Esophagus mucosa (tissue), 1 donor: ENCODE data around the gene PPP4R4. TPM values are rescaled to one million over a fixed set of nuclear protein-coding genes. Genes with fewer than 3 reads are reported as not detected.
"Not testable (repeated sequence)": the region's sequence is repeated elsewhere in the genome, so short reads cannot be mapped to it uniquely, and the experiment has no call there.

Experiments
- ATAC-seq: fragments of 200-7000 bp; cut with Tn5 transposase; one replicate; pipeline ENCODE4 v1.9.1; 2020
- total RNA-seq: library from RNA; stranded (reverse); gene quantifications from one replicate; pipeline ENCODE4 v1.2.4, GENCODE V29; 2023
- donor health status: DM: yes; HTN: yes; CAD: no.

PPP4R4 gene
- total RNA-seq, 1 donor from 2014 or later, result 0.04 TPM

DNA sequence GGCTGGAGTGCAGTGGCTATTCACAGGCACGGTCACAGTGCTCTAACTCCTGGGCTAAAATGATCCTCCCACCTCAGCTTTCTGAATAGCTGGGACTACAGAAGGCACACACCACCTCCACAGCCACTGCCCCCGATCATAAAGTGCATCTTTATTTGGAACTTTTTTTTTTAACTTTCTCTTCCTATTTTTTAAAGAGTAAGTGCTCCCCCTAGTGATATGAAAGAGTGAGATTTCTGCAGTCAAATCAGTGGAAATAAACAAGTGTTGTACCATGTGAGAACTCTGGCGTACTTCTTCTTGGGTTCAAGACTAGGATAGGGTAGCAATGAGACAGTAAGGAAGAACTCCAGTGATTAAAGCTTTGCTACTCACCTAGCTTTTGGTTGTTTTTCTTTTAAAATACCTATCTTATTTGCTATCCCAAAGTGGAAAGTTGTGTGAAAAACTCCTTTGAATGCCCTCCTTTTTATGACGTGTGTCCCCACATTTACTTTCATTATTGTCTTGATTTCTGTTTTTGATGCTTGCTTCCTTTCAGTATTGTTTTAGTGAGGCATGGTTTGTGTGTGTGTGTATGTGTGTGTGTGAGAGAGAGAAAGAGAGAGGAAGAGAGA, 6.6 kb downstream of the PPP4R4 start:
- ATAC-seq, result peak; percentile 25

DNA sequence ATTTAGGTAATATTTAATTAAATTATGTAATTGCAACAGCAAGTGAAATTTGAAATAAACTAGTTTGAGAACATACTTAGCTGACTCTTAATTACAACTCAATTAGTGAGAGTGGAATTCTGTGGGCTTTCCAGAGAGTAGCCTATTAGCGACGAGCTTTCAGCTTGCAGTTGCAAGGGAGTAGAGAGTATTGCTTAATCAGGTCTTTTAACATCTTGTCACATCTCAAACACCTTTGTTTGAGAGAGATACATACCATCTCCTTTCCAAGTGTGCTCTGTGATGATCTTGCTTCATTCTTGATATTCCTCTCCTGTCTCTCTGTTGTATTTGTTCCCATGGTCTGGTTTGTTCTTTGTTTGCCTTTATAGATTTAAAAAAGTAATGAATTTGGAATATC, 7.7 kb downstream of the PPP4R4 start:
- no peak for ATAC-seq

DNA sequence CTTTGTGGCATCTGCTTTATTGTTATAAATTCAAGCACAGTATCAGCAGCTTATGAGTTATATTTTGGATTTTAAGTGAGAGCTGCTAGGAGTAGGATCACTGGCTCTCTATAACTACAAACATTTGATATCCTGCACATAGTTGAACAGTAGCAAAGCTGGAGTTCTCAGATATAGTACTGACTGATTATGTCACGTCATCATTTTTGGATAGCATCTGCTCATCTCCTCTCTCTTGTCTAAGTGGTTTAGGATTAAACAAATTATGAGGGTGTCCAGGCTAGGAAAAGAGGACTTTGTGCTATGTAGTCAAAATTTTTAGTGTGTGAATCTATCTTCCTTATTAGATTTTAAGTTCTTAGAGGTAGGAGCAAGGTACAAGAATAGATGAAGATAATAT, 18.4 kb downstream of the PPP4R4 start:
- ATAC-seq, result no peak

DNA sequence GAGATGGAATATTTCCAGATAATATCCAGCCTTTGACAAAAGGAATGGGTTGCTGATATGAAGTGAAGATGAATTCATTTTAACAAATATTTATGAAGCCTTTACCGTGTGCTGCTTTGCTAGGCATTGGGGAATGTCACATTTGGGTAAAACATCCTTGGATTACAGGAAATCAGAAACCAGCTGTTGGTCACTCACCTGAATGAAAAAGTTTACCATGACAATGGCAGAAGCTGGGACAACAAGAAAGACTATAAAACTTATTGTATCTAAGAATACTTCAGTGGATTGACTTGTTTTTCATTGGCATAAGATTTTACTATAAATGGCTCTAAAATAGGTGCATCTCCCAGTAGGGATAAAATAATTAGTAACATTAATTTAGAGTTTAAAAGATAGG, 19.7 kb downstream of the PPP4R4 start:
- no peak for ATAC-seq

DNA sequence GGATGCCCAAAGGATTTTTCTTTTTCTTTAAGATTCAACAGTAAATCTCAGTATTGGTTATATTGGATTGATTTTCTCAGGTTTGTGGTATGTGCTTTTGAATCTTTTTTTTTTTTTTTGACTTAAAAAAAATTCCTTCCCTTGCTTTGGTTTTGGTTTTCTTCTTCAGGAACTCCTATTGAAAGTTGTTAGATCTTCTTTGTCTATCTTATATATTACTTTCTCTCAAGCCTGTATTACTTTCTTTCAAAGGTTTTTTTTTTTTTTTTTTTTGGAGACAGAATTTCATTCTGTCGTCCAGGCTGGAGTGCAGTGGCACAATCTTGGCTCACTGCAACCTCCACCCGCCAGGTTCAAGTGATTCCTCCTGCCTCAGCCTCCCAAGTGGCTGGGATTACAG, 21.9 kb downstream of the PPP4R4 start:
- ATAC-seq, result no peak

DNA sequence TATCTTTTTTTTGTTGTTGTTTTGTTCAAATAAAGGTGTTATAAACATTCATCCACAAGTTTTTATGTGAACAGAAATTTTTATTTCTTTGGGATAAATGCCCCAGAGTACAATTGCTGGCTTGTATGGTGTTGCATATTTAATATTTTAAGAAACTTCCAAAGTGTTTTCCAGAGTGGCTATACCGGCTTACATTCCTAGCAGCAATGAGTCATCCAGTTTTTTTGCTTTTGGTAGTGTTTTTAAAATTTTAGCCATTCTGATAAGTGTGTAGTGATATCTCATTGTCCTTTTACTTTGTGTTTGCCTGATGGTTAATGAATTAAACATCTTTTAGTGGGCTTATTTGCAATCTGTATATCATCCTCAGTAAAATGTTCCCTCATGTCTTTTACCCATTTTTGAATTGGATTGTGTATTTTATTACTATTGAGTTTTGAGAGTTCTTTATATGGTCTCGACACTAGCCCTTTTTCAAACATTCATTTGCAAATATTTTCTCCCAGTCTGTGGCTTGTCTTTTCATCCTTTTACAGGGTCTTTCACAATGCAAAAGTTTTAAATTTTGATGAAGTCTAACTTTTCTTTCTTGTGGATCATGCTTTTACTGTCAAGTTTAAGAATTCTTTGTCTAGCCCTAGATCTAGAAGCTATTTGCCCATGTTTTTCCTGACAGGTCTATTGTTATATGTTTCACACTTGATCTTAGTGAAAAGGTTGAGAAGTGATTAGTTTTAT, 29.5 kb downstream of the PPP4R4 start:
- no peak for ATAC-seq

DNA sequence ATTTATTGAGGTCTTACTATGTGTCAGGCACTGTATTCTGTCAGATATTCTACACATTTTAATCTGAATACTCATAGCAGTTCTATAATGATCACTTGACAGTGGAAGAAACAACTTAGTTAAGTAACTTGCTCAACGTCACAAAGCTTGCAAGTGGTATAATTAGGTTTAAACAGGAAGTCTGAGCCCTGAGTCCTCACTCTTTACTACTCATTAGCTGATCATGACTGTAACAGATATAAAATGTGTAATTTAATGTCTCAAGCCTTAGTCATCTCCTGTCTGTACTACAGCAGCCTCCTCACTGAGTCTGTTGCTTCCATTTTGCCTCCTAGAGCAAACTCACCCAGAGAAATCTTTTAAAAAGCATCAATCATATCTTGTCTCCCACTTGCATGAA, 38.9 kb downstream of the PPP4R4 start:
- peak; percentile 32 for ATAC-seq

DNA sequence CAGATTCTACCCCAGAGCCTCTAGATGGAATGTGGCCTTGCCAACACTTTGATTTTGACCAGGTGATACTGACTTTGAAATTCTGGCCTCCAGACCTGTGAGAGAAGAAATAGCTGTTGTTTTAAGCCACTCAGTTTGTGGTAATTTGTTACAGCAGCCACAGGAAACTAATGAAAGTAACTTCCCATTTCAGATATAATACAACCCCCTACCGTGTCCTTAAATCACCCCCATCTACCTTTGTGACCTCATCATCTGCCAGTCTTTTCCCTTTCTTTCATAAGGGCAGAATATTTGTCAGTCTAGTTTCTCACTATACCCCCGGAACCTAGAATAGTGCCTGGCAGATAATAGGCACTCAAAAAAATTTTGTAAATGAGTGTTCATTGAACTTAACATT, 39.6 kb downstream of the PPP4R4 start:
- no peak for ATAC-seq

DNA sequence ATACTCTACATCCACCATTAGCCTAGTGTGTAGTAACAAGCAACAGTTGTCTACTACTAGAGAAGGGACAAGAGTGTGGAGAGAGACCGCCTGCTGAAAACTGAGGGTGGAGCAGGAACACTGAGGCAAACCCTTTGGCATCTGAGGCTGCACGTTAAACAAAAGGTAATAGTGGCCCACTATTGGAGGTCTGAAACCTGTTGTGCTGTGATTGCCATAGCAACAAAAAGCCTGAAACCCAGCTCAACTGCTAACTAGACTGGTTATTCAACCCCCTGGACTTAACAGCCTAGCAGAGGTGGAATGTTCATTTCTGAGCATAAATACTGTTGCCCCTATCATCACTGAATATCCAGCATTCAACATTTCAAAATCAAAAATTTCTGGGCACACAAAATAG, 43.0 kb downstream of the PPP4R4 start:
- no peak for ATAC-seq

DNA sequence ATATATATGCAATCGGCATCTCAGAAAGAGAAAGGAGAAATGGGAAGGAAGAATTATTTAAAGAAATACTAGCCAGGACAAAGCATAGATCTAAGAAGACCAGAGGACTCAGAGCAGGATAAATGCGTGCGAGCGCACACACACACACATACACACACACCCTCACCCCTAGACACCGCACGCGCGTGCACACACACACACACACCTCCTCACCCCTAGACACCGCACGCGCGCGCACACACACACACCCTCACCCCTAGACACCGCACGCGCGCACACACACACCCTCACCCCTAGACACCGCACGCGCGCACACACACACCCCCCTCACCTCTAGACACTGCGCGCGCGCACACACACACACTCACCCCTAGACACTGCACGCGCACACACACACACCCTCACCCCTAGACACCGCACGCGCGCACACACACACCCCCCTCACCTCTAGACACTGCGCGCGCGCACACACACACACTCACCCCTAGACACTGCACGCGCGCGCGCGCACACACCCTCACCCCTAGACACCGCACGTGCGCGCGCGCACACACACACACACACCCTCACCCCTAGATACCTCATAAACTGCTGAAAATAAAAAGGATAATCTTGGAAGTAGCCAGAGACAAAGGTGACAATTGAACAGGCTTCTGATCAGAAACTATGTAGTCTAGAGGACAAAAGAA, 44.2 kb downstream of the PPP4R4 start:
- not testable (repeated sequence) for ATAC-seq

DNA sequence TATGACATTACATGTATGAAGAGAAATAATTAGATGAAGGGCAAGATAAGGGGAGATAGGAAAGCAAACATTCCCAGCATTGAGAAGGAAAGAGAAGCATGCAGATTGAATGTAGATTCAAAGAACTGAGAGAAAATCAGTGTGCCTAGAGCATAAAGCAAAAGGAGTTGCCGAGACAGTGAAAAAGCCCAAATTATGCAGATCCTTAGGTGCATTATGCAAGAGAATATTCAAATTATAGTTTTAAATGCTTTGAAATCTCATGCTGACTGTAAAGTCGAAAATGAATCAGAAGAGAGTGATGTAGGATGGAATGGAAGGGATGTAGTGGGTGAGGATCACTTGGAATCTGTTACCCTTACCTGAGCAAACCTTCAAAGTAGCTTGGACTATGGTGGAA, 49.9 kb downstream of the PPP4R4 start:
- ATAC-seq, result no peak

DNA sequence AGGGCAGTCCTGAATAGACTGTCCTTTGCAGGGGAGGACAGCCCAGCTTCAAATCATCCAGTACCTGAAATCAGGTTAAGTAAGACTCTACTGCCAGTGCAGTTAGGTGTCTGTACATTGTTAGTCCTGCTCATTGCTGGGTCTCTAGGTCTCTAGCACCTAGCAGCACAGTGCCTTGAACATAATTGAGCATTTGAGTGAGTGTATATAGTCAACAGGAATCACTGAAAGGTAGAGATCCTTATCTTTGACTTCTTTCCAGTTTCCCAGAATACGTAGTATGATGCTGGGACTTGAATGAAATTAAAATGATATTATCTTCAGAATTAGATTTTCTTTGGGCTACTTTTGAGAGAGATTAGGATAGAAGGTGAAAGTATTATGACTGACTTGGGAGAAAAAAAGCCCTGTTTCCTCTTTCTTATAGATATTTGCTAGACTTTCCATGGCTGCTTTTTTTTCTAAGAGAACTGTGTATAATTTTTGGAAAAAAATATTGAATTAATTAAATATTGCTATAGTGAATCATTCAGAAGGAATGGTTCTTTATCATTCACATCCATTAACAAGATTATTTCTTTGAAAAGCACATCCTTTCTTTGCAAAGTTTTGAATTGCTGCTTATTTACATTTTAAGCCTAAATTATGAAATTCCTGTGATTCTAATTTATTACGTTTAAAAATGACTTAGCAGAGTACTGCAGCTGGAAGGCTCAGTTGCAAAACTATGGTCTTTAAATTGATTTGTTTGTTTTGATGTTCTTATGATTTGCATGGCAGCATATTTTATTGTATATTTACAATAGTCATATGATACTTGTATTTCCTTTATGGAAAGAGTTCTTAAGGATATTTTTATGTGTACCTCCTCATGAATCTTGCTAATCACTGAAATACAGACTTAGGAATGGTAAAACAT, 51.6 kb downstream of the PPP4R4 start:
- ATAC-seq, result no peak

DNA sequence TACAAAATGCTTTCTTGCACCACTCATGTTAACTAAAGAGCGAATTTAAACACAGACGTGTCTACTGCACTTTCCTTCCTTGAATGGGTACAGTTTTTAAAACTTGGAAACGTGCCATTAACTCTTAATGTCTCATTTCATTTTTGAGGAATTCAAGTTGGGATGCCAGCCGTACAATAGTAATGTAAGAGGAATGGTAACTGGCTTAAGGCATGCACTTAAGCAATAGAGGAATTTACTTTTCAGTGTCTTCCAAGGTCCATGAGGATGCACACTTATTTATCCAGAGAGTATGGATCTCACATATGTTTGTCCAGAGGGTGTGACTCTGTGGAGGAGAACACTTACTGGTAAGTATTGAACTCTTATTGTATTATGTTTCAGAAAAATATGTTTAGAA, 52.9 kb downstream of the PPP4R4 start:
- no peak for ATAC-seq

DNA sequence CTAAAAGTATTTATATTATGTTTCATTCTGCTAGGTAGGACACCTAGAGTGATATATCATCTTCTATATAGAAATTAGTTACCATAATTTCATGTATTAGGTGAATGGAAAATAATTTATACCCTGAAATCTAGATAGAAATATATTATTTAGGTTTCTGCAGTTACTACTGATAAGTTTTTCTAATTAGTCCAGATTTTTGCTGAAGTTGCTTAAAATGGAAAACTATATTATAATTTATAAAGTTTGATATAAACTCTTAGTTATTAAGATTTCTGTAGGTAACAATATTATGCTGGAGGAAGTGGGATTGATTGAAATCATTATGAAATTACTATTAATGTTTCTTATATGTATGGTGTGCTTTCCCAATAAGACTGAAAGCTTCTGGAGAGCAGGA, 62.9 kb downstream of the PPP4R4 start:
- no peak for ATAC-seq

DNA sequence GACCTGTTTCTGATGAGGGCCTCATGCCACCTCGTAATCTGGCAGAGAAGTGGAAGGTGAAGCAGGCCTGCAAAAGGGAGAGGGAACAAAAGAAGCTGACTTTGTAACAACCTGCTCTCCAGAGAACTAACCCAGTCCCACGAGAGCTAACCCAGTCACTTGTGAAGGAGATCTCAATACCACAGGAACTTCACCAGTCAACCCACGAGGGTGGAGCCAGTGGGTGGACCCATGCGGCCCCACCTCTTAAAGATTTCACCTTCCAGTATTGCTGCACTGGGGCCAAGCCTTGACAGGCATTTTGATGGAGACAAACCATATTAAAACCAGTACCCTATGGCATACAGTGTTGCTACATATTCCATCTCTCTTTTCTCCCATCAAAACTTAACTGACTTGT, 63.9 kb downstream of the PPP4R4 start:
- ATAC-seq, result no peak

DNA sequence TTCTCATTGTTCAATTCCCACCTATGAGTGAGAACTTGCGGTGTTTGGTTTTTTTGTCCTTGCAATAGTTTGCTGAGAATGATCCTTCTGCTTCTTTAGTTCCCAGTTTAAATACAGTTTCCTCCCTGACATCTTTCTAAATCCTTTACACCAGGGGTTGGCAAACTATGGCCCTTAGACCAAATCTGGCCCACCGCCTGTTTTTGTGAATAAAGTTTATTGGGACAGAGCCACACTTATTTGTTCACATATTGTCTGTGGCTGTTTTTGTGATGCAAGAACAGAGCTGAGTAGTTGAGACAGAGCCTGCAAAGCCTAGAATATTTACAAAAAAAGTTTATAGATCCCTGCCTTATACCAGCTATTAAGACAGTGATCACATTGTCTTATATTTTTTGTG, 65.3 kb downstream of the PPP4R4 start:
- no peak for ATAC-seq

DNA sequence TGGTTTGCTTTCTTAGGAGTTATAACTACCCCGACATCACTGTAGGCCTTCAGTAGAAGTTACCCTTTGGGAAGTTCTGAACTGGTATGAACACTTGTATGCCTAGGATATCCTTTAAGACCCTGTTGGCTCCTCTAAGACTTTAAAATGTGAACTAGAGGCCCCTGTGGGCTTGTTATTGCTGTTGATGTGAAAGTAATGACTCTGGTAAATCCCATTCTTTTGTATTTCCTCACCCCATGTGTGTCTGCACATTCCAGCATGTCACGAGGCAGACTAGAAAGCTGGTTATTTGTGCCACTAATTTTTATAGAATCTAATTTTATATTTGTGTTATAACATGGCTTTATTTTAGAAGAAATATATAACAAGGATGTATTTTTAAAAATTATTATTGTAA, 70.1 kb downstream of the PPP4R4 start:
- ATAC-seq, result no peak

DNA sequence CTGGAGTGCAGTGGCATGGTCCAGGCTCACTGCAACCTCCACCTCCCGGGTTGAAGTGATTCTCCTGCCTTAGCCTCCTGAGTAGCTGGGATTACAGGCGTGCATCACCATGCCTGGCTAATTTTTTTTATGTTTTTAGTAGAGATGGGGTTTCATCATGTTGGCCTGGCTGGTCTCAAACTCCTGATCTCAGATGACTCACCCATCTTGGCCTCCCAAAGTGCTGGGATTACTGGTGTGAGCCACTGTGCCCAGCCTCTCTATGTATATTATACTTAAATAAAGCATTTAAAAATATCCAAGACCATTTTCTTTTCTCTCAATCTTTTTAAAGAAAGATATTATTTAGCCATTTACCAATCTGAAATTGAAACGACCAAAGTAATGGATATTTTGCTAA, 90.1 kb downstream of the PPP4R4 start:
- not testable (repeated sequence) for ATAC-seq

DNA sequence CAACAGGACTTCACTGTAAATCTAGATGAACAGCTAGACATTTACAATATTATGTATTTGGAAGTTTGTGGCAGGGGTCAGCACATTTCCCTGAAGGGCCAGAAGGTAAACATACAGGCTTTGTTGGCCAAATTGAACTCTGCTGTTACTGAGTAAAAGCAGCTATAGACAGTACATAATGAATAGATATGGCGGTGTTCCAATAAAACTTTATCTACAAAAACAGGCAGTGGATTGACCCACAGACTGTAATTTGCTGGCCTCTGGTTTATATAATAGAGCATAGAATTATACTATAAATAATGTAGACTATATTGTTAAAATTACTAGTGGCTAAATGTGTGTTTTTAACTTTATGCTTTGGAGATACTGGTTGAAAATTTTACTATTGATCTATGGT, 93.2 kb downstream of the PPP4R4 start:
- ATAC-seq, result no peak

DNA sequence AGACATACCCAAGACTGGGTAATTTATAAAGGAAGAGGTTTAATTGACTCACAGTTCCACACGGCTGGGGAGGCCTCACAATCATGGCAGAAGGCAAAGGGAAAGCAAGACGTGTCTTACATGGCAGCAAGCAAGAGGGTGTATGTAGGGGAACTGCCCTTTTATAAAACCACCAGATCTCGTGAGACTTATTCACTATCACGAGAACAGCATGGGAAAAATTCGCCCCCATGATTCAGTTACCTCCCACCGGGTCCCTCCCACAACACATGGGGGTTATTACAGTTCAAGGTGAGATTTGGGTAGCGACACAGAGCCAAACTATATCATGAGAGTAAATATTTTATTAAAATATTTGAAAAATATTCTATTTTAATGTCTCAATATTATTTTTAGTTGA, 94.5 kb downstream of the PPP4R4 start:
- ATAC-seq, result not testable (repeated sequence)

DNA sequence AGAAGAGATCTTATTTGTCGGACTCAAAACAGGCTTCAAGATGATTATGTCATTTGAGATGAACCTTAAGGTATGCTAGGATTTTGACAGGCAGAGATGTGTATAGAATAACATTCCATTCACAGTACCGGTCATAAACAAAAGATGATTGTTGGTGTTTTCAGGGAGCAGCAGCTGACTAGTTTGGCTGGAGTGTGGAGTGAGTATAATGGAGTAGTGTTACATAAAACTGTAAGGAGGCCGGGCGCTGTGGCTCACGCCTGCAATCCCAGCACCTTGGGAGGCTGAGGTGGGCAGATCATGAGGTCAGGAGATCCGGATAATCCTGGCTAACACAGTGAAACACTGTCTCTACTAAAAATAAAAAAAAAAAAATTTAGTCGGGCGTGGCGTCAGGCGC, 95.0 kb downstream of the PPP4R4 start:
- no peak for ATAC-seq

DNA sequence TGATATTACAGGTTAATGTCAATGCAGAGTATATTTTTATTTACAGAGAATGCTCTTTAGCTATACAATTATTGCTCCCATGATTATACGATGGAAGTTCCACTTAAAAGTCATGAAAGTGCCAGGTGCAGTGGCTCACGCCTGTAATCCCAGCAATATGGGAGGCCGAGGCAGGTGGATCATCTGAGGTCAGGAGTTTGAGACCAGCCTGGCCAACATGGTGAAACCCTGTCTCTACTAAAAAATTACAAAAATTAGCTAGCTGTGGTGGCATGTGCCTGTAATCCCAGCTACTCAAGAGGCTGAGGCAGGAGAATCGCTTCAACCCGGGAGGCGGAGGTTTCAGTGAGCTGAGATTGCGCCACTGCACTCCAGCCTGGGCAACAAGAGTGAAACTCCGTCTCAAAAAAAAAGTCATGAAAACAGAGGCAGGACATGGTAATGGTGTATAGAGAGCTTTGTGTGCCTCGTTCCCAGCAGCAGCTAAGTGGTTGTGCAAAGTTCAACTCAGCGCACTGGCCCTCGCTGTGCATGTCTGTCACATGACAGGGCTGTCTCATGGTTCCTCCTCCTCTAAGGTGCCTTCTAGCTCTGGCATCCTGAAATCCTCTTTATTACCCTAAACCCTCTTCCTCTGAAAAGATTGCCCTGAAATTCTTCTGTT, 102.9 kb downstream of the PPP4R4 start:
- ATAC-seq, result not testable (repeated sequence)
